SK-N-SH (cell line): ENCODE results near the gene CEP295NL. TPM values are rescaled to one million over a fixed set of nuclear protein-coding genes. Genes with fewer than 3 reads are reported as not detected.
A peak's percentile ranks its signal among the peaks of the same experiment; 100 is the strongest.

Experiments used
- CTCF ChIA-PET: fragments of 300-600, 350-600 bp; formaldehyde crosslinking; extraction: SDS; loops from one replicate; lab custom pipeline; 2021; lab: Yijun Ruan, JAX
- POLR2A ChIA-PET: fragments of 350-600 bp; sonication (Branson Sonifier 250); formaldehyde crosslinking; extraction: SDS; loops from one replicate; lab custom pipeline; 2020; ENCODE audit warnings: antibody characterized with exemption, inconsistent platforms; lab: Yijun Ruan, JAX
- DNase-seq: peaks from one replicate; pipeline ENCODE4 v3.0.0; 2012
- H2AFZ ChIP-seq: fragments of 200-600 bp; sonication (generic); 2 replicates; pipeline ENCODE4 v1.8.1; 2016; ENCODE audit warnings: antibody characterized with exemption, mild to moderate bottlenecking, low read depth
- H3F3A ChIP-seq: fragments of 200-600 bp; sonication (generic); replicated peaks from 2 replicates; pipeline ENCODE3; 2016; ENCODE audit warnings: antibody characterized with exemption, mild to moderate bottlenecking; ENCODE audit not compliant: insufficient read depth
- H3K27ac ChIP-seq, 2 experiments: fragments of 200-500 bp in 1 of 2; fragments of 200-600 bp in 1 of 2; sonication (Bioruptor generic) in 1 of 2; sonication (generic), shearing (Covaris generic) in 1 of 2; 2 replicates each; pipeline versions ENCODE4 v1.5.1 to v1.6.1; 2014 to 2016; ENCODE audit warnings: low read depth in 2 of 2, inconsistent platforms in 1 of 2, low read length in 1 of 2, mild to moderate bottlenecking in 1 of 2, mixed read lengths in 1 of 2
- H3K27me3 ChIP-seq: fragments of 200-600 bp; sonication (generic), shearing (Covaris generic); 2 replicates; pipeline ENCODE4 v1.6.1; 2016; ENCODE audit warnings: mixed run types; ENCODE audit not compliant: insufficient read depth
- H3K36me3 ChIP-seq, 2 experiments: fragments of 200-500 bp in 1 of 2; fragments of 200-600 bp in 1 of 2; sonication (Bioruptor generic) in 1 of 2; sonication (generic) in 1 of 2; replicated peaks in 1 of 2; 2 replicates each; pipeline versions ENCODE3 to v1.5.1; 2014 to 2016; ENCODE audit warnings: low read length in 1 of 2, mild to moderate bottlenecking in 1 of 2; ENCODE audit not compliant: insufficient read depth in 2 of 2, control insufficient read depth in 1 of 2
- H3K4me1 ChIP-seq, 2 experiments: fragments of 200-500 bp in 1 of 2; fragments of 200-600 bp in 1 of 2; sonication (Bioruptor generic) in 1 of 2; sonication (generic), shearing (Covaris generic) in 1 of 2; 2 replicates each; pipeline versions ENCODE4 v1.5.1 to v1.6.1; 2014 to 2016; ENCODE audit warnings: low read depth in 1 of 2, low read length in 1 of 2, mixed run types in 1 of 2; ENCODE audit not compliant: insufficient read depth in 2 of 2, control insufficient read depth in 1 of 2
- H3K4me2 ChIP-seq: fragments of 200-600 bp; sonication (generic), shearing (Covaris generic); 2 replicates; pipeline ENCODE4 v1.6.1; 2017; ENCODE audit warnings: mixed run types
- H3K4me3 ChIP-seq, 2 experiments: fragments of 200-500 bp in 1 of 2; fragments of 200-600 bp in 1 of 2; sonication (Bioruptor generic) in 1 of 2; sonication (generic), shearing (Covaris generic) in 1 of 2; 2 replicates each; pipeline versions ENCODE4 v1.5.1 to v1.8.1; 2014 to 2016; ENCODE audit warnings: low read depth in 2 of 2, inconsistent platforms in 1 of 2, low read length in 1 of 2, mild to moderate bottlenecking in 1 of 2, mixed read lengths in 1 of 2, moderate library complexity in 1 of 2
- H3K79me2 ChIP-seq: fragments of 200-600 bp; sonication (generic); 2 replicates; pipeline ENCODE4 v1.8.1; 2017; ENCODE audit warnings: mild to moderate bottlenecking; ENCODE audit not compliant: insufficient read depth
- H3K9ac ChIP-seq: fragments of 200-600 bp; sonication (generic); 2 replicates; pipeline ENCODE4 v1.6.1; 2017; ENCODE audit warnings: mixed run types
- H3K9me2 ChIP-seq: fragments of 200-600 bp; sonication (generic); 2 replicates; pipeline ENCODE4 v1.6.1; 2017; ENCODE audit warnings: mixed run types
- H3K9me3 ChIP-seq: fragments of 200-600 bp; sonication (generic); 2 replicates; pipeline ENCODE4 v1.6.1; 2017; ENCODE audit warnings: mixed run types, mild to moderate bottlenecking, moderate library complexity
- H4K20me1 ChIP-seq: fragments of 200-600 bp; sonication (generic); 2 replicates; pipeline ENCODE4 v1.6.1; 2017; ENCODE audit warnings: mild to moderate bottlenecking, mixed run types; ENCODE audit not compliant: insufficient read depth
- CHD2 ChIP-seq: fragments of 150-350 bp; IDR thresholded peaks from 2 replicates; pipeline ENCODE4 v1.6.1; 2018; ENCODE audit warnings: low read length; ENCODE audit not compliant: partially characterized antibody
- ELF1 ChIP-seq: IDR thresholded peaks from 2 replicates; pipeline ENCODE4 v1.4.0; 2012
- FOSL2 ChIP-seq: IDR thresholded peaks from 2 replicates; pipeline ENCODE4 v1.4.0; 2012; ENCODE audit warnings: low read depth, mild to moderate bottlenecking, moderate library complexity, borderline replicate concordance
- FOXJ3 ChIP-seq: sonication (generic); formaldehyde crosslinking; IDR thresholded peaks from 2 replicates; pipeline ENCODE4 v1.5.1; 2020; ENCODE audit warnings: mild to moderate bottlenecking, missing genetic modification reagents
- GATA2 ChIP-seq: sonication (generic); formaldehyde crosslinking; IDR thresholded peaks from 2 replicates; pipeline ENCODE4 v1.5.0; 2020; ENCODE audit warnings: mild to moderate bottlenecking, missing genetic modification reagents
- MAX ChIP-seq: IDR thresholded peaks from 2 replicates; pipeline ENCODE4 v1.4.0; 2012; ENCODE audit warnings: low read depth
- NFIC ChIP-seq: IDR thresholded peaks from 2 replicates; pipeline ENCODE4 v1.4.0; 2012; ENCODE audit warnings: borderline replicate concordance
- NRF1 ChIP-seq: IDR thresholded peaks from 2 replicates; pipeline ENCODE4 v1.6.1; 2012; ENCODE audit warnings: low read depth, mild to moderate bottlenecking, low read length
- TAF1 ChIP-seq: IDR thresholded peaks from 2 replicates; pipeline ENCODE4 v1.6.1; 2012; ENCODE audit warnings: low read depth, mild to moderate bottlenecking, low read length, moderate library complexity, borderline replicate concordance
- TCF12 ChIP-seq: IDR thresholded peaks from 2 replicates; pipeline ENCODE4 v1.4.0; 2012
- WGBS: methylation state at CpG from one replicate; pipeline ENCODE4 v1.1.6; 2017; ENCODE audit warnings: low lambda C conversion rate; 5-methylcytosine and 5-hydroxymethylcytosine counted together
- polyA plus RNA-seq, 3 experiments: library from polyadenylated mRNA; depleted of rRNA; stranded (reverse); fragments of >200 nt; gene quantifications; 2 replicates each; pipeline ENCODE4 v1.2.3, GENCODE V29; 2012
- TF ChIP-seq, protein P1 (sequence below): fragments of 150-350 bp; IDR thresholded peaks from 2 replicates; pipeline ENCODE4 v1.6.1; 2017; ENCODE audit warnings: antibody characterized with exemption, low read length, low read depth, borderline replicate concordance
- TF ChIP-seq, protein P2 (sequence below): IDR thresholded peaks from 2 replicates; pipeline ENCODE4 v1.4.0; 2012; ENCODE audit warnings: low read depth, borderline replicate concordance
- TF ChIP-seq, protein P3 (sequence below): IDR thresholded peaks from 2 replicates; pipeline ENCODE4 v1.4.0; 2012; ENCODE audit warnings: low read depth, borderline replicate concordance
- TF ChIP-seq, protein P4 (sequence below): fragments of 200-600 bp; sonication (generic); IDR thresholded peaks from 2 replicates; pipeline ENCODE4 v1.6.1; 2017; ENCODE audit warnings: antibody characterized with exemption, mild to moderate bottlenecking, moderate library complexity
- TF ChIP-seq, protein P5 (sequence below): IDR thresholded peaks from 2 replicates; pipeline ENCODE4 v1.6.1; 2012; ENCODE audit warnings: mild to moderate bottlenecking, low read depth, low read length, moderate library complexity

Gene CEP295NL
- polyA plus RNA-seq, 1 of the 3 experiments (the other 2 are of a cell fraction): 0.35 TPM

DNA sequence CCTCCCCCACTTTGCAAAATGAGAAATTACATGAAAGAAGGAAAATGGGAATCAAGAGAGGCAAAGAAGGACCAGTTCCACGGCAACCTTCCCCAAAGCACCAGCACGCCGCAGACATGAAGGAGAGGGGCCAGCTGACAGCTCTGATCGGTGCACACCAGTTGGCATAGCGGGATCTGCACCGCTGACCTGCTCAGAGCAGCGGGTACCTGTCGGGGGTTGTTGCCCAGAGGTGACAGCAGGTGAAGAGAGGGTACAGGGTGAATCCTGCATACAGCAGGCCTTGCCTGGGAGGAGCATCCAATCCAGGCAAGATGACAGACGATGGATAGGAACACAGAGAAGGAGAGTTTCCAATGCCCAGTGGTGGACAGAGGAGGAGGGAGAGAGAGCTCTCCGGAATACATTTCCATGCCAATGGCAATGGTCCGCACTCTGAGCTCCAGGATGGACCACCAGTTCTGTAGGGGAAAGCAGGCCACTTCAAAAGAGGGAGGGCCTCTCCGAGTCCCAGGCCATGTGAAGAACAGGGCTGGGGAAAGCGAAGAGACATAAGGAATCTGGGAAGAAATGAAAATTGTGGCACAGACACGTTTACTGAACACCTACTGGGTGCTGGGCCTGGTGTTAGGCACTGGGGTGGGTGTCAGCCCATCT lies 24.0 kb downstream of the CEP295NL start:
- Histone ChIP-seq H4K20me1 (peaks cover 4% of the 10 kb centered on the region; the same call in 1 of the 2 replicates), H3K36me3 (peaks cover 3 to 10% of the 10 kb centered on the region in 2 experiments), H3K9me3 (no peaks in the 10 kb centered on the region), H3K9me2 (no peaks in the 10 kb centered on the region), H3K4me3 (no peak overlapping the region), H3K27ac (peak overlapping the region; percentile 52 to 65), H2AFZ (no peak overlapping the region), H3K79me2 (peaks cover 93% of the 10 kb centered on the region), H3K4me2 (peak overlapping the region; percentile 25; the same call in 1 of the 2 replicates), H3K4me1 (peaks cover 33 to 76% of the 10 kb centered on the region in 2 experiments), H3F3A (peaks cover 36% of the 10 kb centered on the region), H3K27me3 (no peaks in the 10 kb centered on the region), H3K9ac (no peak overlapping the region)
- 92% methylated on average over 14 of the region's 14 CpGs for WGBS
- TF ChIP-seq, protein P1, sequence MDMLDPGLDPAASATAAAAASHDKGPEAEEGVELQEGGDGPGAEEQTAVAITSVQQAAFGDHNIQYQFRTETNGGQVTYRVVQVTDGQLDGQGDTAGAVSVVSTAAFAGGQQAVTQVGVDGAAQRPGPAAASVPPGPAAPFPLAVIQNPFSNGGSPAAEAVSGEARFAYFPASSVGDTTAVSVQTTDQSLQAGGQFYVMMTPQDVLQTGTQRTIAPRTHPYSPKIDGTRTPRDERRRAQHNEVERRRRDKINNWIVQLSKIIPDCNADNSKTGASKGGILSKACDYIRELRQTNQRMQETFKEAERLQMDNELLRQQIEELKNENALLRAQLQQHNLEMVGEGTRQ: no peak
- no peak for TF ChIP-seq CHD2
- TF ChIP-seq GATA2 (CRISPR knock-in tag): no peak
- TF ChIP-seq FOXJ3: no peak
- no peak for TF ChIP-seq MAX
- no peak for TF ChIP-seq NRF1
- TF ChIP-seq FOSL2: no peak
- TF ChIP-seq TCF12: no peak
- TF ChIP-seq, protein P2, sequence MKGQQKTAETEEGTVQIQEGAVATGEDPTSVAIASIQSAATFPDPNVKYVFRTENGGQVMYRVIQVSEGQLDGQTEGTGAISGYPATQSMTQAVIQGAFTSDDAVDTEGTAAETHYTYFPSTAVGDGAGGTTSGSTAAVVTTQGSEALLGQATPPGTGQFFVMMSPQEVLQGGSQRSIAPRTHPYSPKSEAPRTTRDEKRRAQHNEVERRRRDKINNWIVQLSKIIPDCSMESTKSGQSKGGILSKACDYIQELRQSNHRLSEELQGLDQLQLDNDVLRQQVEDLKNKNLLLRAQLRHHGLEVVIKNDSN: no peak
- no peak for TF ChIP-seq NFIC
- TF ChIP-seq ELF1: no peak
- TF ChIP-seq TAF1: no peak
- TF ChIP-seq, protein P3, sequence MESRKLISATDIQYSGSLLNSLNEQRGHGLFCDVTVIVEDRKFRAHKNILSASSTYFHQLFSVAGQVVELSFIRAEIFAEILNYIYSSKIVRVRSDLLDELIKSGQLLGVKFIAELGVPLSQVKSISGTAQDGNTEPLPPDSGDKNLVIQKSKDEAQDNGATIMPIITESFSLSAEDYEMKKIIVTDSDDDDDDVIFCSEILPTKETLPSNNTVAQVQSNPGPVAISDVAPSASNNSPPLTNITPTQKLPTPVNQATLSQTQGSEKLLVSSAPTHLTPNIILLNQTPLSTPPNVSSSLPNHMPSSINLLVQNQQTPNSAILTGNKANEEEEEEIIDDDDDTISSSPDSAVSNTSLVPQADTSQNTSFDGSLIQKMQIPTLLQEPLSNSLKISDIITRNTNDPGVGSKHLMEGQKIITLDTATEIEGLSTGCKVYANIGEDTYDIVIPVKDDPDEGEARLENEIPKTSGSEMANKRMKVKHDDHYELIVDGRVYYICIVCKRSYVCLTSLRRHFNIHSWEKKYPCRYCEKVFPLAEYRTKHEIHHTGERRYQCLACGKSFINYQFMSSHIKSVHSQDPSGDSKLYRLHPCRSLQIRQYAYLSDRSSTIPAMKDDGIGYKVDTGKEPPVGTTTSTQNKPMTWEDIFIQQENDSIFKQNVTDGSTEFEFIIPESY: no peak
- TF ChIP-seq, protein P4, sequence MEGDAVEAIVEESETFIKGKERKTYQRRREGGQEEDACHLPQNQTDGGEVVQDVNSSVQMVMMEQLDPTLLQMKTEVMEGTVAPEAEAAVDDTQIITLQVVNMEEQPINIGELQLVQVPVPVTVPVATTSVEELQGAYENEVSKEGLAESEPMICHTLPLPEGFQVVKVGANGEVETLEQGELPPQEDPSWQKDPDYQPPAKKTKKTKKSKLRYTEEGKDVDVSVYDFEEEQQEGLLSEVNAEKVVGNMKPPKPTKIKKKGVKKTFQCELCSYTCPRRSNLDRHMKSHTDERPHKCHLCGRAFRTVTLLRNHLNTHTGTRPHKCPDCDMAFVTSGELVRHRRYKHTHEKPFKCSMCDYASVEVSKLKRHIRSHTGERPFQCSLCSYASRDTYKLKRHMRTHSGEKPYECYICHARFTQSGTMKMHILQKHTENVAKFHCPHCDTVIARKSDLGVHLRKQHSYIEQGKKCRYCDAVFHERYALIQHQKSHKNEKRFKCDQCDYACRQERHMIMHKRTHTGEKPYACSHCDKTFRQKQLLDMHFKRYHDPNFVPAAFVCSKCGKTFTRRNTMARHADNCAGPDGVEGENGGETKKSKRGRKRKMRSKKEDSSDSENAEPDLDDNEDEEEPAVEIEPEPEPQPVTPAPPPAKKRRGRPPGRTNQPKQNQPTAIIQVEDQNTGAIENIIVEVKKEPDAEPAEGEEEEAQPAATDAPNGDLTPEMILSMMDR: no peak
- TF ChIP-seq, protein P5, sequence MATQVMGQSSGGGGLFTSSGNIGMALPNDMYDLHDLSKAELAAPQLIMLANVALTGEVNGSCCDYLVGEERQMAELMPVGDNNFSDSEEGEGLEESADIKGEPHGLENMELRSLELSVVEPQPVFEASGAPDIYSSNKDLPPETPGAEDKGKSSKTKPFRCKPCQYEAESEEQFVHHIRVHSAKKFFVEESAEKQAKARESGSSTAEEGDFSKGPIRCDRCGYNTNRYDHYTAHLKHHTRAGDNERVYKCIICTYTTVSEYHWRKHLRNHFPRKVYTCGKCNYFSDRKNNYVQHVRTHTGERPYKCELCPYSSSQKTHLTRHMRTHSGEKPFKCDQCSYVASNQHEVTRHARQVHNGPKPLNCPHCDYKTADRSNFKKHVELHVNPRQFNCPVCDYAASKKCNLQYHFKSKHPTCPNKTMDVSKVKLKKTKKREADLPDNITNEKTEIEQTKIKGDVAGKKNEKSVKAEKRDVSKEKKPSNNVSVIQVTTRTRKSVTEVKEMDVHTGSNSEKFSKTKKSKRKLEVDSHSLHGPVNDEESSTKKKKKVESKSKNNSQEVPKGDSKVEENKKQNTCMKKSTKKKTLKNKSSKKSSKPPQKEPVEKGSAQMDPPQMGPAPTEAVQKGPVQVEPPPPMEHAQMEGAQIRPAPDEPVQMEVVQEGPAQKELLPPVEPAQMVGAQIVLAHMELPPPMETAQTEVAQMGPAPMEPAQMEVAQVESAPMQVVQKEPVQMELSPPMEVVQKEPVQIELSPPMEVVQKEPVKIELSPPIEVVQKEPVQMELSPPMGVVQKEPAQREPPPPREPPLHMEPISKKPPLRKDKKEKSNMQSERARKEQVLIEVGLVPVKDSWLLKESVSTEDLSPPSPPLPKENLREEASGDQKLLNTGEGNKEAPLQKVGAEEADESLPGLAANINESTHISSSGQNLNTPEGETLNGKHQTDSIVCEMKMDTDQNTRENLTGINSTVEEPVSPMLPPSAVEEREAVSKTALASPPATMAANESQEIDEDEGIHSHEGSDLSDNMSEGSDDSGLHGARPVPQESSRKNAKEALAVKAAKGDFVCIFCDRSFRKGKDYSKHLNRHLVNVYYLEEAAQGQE: no peak
- no peak for DNase-seq
- ChIA-PET CTCF (interaction anchor here (1.3 to 5.4 kb wide), 2 partner anchors 13 to 92 kb away, joined by 3 to 51 read pairs; no protein-coding TSS in a partner anchor), POLR2A (interaction anchor here (0.7 kb wide), 1 partner anchor 96 kb away, joined by 5 read pairs; no protein-coding TSS in a partner anchor)
